GM20431 (cell line): ENCODE data around the gene EEF2KMT.

Experiments used
- in situ Hi-C: fragments of 300-500 bp; cut with MseI, MboI; formaldehyde crosslinking; loops from one replicate; pipeline ENCODE4 v1.15.0; 2020; ENCODE audit warnings: low sequenced_read_pairs; ENCODE audit not compliant: unreplicated experiment

The EEF2KMT gene

GRCh38 chr16:5072334-5073278, 25.0 kb downstream of the EEF2KMT start:
- in situ Hi-C loops, result loop anchor here (25.0 kb wide), 1 partner anchor 540 kb away; no protein-coding TSS in a partner anchor

DNA sequence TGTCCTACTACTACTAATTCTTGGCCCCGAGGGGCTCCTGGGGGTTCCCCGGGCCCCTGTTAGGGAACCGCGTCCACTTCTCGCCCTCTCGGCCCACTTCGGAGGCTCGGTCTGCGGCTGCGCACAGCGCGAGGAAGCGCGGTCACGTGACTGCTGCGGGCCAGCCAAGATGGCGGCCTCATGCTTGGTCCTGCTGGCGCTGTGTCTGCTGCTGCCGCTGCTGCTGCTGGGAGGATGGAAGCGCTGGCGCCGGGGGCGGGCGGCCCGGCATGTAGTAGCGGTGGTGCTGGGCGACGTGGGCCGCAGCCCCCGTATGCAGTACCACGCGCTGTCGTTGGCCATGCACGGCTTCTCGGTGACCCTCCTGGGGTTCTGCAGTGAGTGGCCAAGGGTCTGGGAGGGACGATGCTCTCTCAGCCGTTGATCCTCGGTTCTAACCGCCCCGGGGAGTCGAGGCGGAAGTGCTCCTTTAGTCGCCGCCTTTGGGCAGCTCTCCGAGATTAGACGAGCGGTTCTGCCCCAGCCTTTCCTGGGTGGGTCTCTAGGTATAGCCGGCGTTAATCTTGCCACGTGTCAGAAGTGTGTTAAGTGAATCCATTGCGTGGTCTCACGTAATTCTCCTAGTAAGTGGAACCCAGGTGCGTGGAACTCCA, 25.8 kb downstream of the EEF2KMT start, which contains the start of gene ALG1:
TSS of gene ALG1 (plus strand) at position 163 of the 653 bp plus-strand sequence. CDS start at position 170, 7 bp downstream.
- in situ Hi-C loops, result loop anchor here (25.0 kb wide), 1 partner anchor 540 kb away; no protein-coding TSS in a partner anchor

DNA sequence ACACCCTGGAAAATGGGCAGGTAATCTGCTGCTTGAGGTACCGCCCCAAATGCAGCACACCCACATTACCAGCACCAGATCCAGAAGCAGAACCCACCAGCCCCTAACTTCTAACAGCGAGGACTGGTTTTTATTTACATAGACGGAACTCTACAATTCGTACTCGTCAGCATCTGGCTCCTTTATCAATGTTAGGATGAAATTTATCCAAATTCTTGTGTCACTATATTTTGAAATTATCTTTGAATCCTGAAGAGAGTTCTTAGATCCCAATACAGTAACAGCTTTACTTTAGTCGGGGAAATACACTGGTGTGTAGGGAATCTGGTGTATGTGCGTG, 26.3 kb downstream of the EEF2KMT start:
- in situ Hi-C loops, result loop anchor here (25.0 kb wide), 1 partner anchor 541 kb away; no protein-coding TSS in a partner anchor

DNA sequence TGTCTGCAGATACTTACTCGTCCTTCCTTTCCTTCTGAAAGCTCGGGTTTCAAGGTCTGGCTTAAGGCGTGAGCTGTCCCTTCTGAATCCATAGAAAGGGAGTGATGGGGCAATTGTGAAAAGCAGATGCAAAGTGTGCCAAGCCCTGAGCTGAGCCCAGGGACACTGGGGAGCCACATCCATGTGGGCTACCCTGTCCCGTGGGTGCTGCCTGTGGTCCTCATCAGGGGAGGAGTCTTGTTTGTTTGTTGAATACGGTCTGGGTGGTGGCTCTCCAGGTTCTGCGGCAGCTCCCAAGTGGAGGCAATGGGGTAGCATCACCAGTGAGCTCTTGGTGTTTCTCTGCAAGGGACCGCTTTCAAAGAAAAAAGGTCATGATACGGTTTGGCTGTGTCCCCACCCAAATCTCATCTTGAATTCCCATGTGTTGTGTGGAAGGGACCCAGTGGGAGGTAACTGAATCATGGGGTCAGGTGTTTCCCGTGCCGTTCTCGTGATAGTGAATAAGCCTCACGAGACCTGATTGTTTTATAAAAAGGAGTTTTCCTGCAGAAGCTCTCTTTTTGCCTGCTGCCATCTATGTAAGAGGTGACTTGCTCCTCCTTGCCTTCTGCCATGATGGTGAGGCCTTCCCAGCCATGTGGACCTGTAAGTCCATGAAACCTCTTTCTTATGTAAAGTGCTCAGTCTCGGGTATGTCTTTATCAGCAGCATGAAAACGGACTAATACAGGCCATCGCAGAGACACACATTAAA, 27.0 kb downstream of the EEF2KMT start:
- in situ Hi-C loops, result loop anchor here (25.0 kb wide), 1 partner anchor 542 kb away; no protein-coding TSS in a partner anchor

DNA sequence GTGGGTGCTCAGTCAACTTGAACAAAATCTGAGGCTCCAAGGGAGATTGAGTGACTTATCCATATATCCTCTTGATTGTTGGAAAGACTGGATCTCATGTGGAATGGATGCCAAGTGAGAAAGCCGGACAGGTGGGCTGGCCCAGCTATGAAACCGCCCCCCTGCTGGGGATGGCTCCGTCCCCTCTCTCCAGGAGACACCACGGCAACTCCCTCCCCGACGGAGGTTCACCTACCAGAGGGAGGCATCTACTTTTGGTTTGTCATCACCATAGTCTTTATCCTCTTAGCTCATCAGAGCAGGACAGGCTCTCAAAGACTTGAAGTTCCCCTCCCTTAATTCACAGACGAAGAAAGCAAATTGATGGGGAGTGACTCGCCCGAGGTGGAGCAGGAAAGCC, 27.7 kb downstream of the EEF2KMT start:
- in situ Hi-C loops, result loop anchor here (25.0 kb wide), 1 partner anchor 542 kb away; no protein-coding TSS in a partner anchor

DNA sequence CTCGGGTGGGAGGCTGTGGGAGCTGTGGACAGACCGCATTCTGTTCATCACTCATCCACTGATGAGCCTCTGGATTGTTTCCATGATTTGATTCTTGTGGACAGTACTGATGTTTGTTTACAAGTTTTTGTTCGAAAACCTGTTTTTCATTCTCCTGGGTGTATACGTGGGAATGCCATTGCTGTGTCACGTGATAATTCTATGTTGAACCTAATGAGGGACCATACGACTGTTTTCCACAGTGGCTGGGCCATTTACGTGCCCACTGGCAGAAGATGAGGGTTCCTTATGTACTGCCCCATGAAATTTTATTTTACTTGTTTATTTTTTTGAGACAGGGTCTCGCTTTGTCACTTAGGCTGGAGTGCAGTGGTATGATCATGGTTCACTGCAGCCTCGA, 28.5 kb downstream of the EEF2KMT start:
- in situ Hi-C loops, result loop anchor here (25.0 kb wide), 1 partner anchor 543 kb away; no protein-coding TSS in a partner anchor

GRCh38 chr16:5066511-5066910, 31.1 kb downstream of the EEF2KMT start:
- in situ Hi-C loops, result loop anchor here (25.0 kb wide), 1 partner anchor 546 kb away; no protein-coding TSS in a partner anchor

- in situ Hi-C loops, result loop anchor here (25.0 kb wide), 1 partner anchor 546 kb away; no protein-coding TSS in a partner anchor
These were observed 31.8 kb downstream of the EEF2KMT start, which contains the start of gene C16orf89 for GRCh38 chr16:5065813-5066212. Gene C16orf89 (minus strand): TSS chr16:5065956. CDS start chr16:5065908, 48 bp downstream.

- in situ Hi-C loops, result loop anchor here (25.0 kb wide), 1 partner anchor 547 kb away; no protein-coding TSS in a partner anchor
These were observed 32.3 kb downstream of the EEF2KMT start for GRCh38 chr16:5065326-5065725.

- in situ Hi-C loops, result loop anchor here (25.0 kb wide), 1 partner anchor 547 kb away; no protein-coding TSS in a partner anchor
These were observed 32.7 kb downstream of the EEF2KMT start for GRCh38 chr16:5064915-5065314.

GRCh38 chr16:5062790-5063765, 34.5 kb downstream of the EEF2KMT start:
- in situ Hi-C loops, result loop anchor here (25.0 kb wide), 1 partner anchor 549 kb away; no protein-coding TSS in a partner anchor

GRCh38 chr16:5062051-5062450, 35.5 kb downstream of the EEF2KMT start:
- in situ Hi-C loops, result loop anchor here (25.0 kb wide), 1 partner anchor 550 kb away; no protein-coding TSS in a partner anchor

DNA sequence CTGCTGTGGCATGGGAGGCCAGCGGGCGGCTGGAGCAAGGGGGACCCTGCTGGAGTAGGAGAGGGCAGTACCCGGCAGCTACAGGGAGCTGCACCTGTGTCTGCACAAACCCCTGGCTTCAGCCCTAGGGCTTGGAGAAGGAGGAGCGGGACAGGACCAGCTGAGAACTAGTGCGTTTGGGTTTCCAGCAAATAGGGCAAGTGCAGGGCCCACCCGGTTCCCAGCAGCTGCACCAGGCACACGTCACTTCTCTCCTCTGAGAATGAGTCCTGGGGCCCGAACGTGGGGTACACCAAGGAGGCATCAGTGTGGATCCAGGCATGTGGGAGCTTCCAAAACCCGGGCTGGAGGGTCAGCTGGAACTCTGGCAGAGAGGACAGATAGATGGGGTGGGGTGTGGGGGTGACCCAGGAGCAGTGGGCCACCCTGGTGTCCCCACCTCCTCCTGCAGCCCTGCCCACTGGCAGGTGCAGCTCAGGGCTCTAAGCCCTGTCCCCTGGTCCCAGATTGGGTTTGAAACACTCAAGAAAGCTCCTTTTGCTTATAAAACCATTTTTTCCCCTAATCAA, 37.4 kb downstream of the EEF2KMT start:
- in situ Hi-C loops, result loop anchor here (25.0 kb wide), 1 partner anchor 552 kb away; no protein-coding TSS in a partner anchor

- in situ Hi-C loops, result loop anchor here (25.0 kb wide), 1 partner anchor 553 kb away; no protein-coding TSS in a partner anchor
These were observed 38.1 kb downstream of the EEF2KMT start for GRCh38 chr16:5059386-5060072.

DNA sequence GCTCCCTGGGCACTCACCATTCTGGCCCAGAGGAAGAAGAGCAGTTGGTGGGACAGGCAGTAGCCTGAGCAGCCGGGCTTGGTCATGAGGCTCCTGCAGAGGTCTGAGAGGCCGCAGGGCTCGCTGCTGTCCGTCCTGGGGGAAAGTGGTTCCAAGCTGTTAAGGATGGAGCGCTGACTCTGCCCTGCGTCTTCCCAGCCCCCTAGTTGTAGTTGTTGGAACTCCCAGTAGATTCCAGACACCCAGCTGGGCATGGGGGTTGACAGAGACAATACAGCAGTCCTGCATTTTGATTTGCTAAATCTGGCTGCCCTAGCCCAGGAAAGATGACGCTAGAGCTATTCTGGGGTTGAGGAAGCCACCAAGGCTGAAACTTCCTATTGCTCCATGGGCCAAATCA, 39.1 kb downstream of the EEF2KMT start:
- in situ Hi-C loops, result loop anchor here (25.0 kb wide), 1 partner anchor 554 kb away; no protein-coding TSS in a partner anchor

- in situ Hi-C loops, result loop anchor here (25.0 kb wide), 1 partner anchor 556 kb away; no protein-coding TSS in a partner anchor
These were observed 41.2 kb downstream of the EEF2KMT start for GRCh38 chr16:5056352-5056751.
